K562 (cell line): ENCODE measurements around the gene COL28A1. TPM values are rescaled to one million over a fixed set of nuclear protein-coding genes. Genes with fewer than 3 reads are reported as not detected.

Experiments
- ATAC-seq: fragments of 200-7000 bp; cut with Tn5 transposase; 3 replicates; pipeline ENCODE4 v1.9.1; 2020; ENCODE audit warnings: moderate library complexity
- BruUV-seq: library from RNA; stranded (reverse); fragments of 400-500 nt; replicated peaks from 2 replicates; lab custom pipeline; 2021; lab: Mats Ljungman, UMichigan
- CTCF ChIA-PET: fragments of 300-600 bp; formaldehyde crosslinking; extraction: SDS; loops from one replicate; lab custom pipeline; 2021; ENCODE audit warnings: low intra/inter-chr PET ratio; lab: Yijun Ruan, JAX
- POLR2A ChIA-PET: fragments of 300-600, 350-650 bp; sonication (Branson Sonifier 250); formaldehyde crosslinking; extraction: SDS; loops from one replicate; lab custom pipeline; 2021; ENCODE audit warnings: antibody characterized with exemption, inconsistent platforms; lab: Yijun Ruan, JAX
- DNase-seq, 4 experiments: peaks; one replicate each; pipeline versions ENCODE4 v3.0.0 to v3.0.0-alpha.2; 2011 to 2018; ENCODE audit warnings: low spot score in 3 of 4, mixed read lengths in 3 of 4; ENCODE audit errors: extremely low read depth in 1 of 4
- FAIRE-seq: peaks from 2 replicates; lab custom pipeline; 2011; peaks lifted over from hg19 to GRCh38; lab: Jason Lieb, UNC
- H2AFZ ChIP-seq: 2 replicates; pipeline ENCODE4 v1.6.0; 2011; ENCODE audit warnings: low read depth, low read length, control low read depth, inconsistent platforms
- H3K27ac ChIP-seq: fragments of 200-600 bp; 3 replicates; pipeline ENCODE4 v1.8.0; 2011; ENCODE audit warnings: low read depth, mild to moderate bottlenecking, control low read depth, inconsistent platforms, low read length, moderate library complexity, mixed read lengths; ENCODE audit errors: extremely low read depth
- H3K27me3 ChIP-seq, 2 experiments: fragments of 300-600 bp in 1 of 2; 2 replicates in 1 of 2; 3 replicates in 1 of 2; pipeline versions ENCODE4 v1.6.0 to v1.8.0; 2011; ENCODE audit warnings: inconsistent platforms in 2 of 2, low read length in 2 of 2, mild to moderate bottlenecking in 1 of 2, mixed read lengths in 1 of 2, moderate library complexity in 1 of 2; ENCODE audit not compliant: control insufficient read depth in 2 of 2, insufficient read depth in 2 of 2
- H3K36me3 ChIP-seq: fragments of 300-600 bp; 3 replicates; pipeline ENCODE4 v1.8.0; 2011; ENCODE audit warnings: mild to moderate bottlenecking, low read length, inconsistent platforms; ENCODE audit not compliant: control insufficient read depth, insufficient read depth
- H3K4me1 ChIP-seq, 2 experiments: fragments of 200-600 bp in 1 of 2; replicated peaks in 1 of 2; 2 replicates in 1 of 2; 3 replicates in 1 of 2; pipeline versions ENCODE4 v1.5.1 to v1.8.0; 2011; ENCODE audit warnings: inconsistent platforms in 2 of 2, low read length in 2 of 2, mild to moderate bottlenecking in 1 of 2, mixed read lengths in 1 of 2, moderate library complexity in 1 of 2; ENCODE audit not compliant: control insufficient read depth in 2 of 2, insufficient read depth in 2 of 2
- H3K4me2 ChIP-seq: 2 replicates; pipeline ENCODE4 v1.6.1; 2011; ENCODE audit warnings: low read length, control low read depth, inconsistent platforms, mixed read lengths; ENCODE audit not compliant: insufficient read depth
- H3K4me3 ChIP-seq: fragments of 200-600 bp; sonication (generic), shearing (Covaris generic); 2 replicates; pipeline ENCODE4 v1.5.1; 2016; ENCODE audit warnings: control low read depth, inconsistent platforms
- H3K79me2 ChIP-seq: fragments of 200-600 bp; 3 replicates; pipeline ENCODE4 v1.8.0; 2011; ENCODE audit warnings: low read length, inconsistent platforms; ENCODE audit not compliant: control insufficient read depth, insufficient read depth
- H3K9ac ChIP-seq, 2 experiments: 2 replicates each; pipeline versions ENCODE4 v1.6.0 to v1.6.1; 2011; ENCODE audit warnings: low read depth in 2 of 2, low read length in 2 of 2, control low read depth in 1 of 2, inconsistent platforms in 1 of 2, mild to moderate bottlenecking in 1 of 2, mixed read lengths in 1 of 2; ENCODE audit not compliant: insufficient read depth in 1 of 2
- H3K9me1 ChIP-seq: one replicate; pipeline ENCODE4 v1.6.0; 2011; ENCODE audit warnings: inconsistent platforms, mild to moderate bottlenecking, low read length, moderate library complexity; ENCODE audit not compliant: control insufficient read depth, insufficient read depth
- H3K9me3 ChIP-seq: replicated peaks from 2 replicates; pipeline ENCODE4 v1.5.1; 2011; ENCODE audit warnings: low read depth, low read length, inconsistent platforms; ENCODE audit not compliant: control insufficient read depth, insufficient read depth
- H4K20me1 ChIP-seq: replicated peaks from 2 replicates; pipeline ENCODE4 v1.6.1; 2011; ENCODE audit warnings: low read length, inconsistent platforms, mixed read lengths; ENCODE audit not compliant: control insufficient read depth, insufficient read depth
- HES1 ChIP-seq: fragments of 450-650 bp; IDR thresholded peaks from 2 replicates; pipeline ENCODE4 v1.6.1; 2016; ENCODE audit warnings: low read depth, mild to moderate bottlenecking, moderate library complexity
- HMG20A ChIP-seq: fragments of 450-650 bp; formaldehyde crosslinking; conservative IDR thresholded peaks from 2 replicates; pipeline ENCODE4 v1.4.0; 2020; ENCODE audit warnings: mild to moderate bottlenecking, mixed read lengths
- NCOR1 ChIP-seq: fragments of 450-650 bp; IDR thresholded peaks from 2 replicates; pipeline ENCODE4 v1.6.1; 2016; ENCODE audit warnings: mild to moderate bottlenecking, moderate library complexity
- SMAD3 ChIP-seq: fragments of 450-650 bp; formaldehyde crosslinking; conservative IDR thresholded peaks from 2 replicates; pipeline ENCODE4 v1.4.0; 2020; ENCODE audit warnings: mild to moderate bottlenecking
- SNRNP70 ChIP-seq: fragments of 200-400 bp; formaldehyde crosslinking; optimal IDR thresholded peaks from 2 replicates; pipeline ENCODE3; 2017; ENCODE audit warnings: low read depth, low read length
- THAP12 ChIP-seq: fragments of 250-450 bp; sonication (Bioruptor Pico); IDR thresholded peaks from 2 replicates; pipeline ENCODE4 v1.9.0; 2021; ENCODE audit warnings: mild to moderate bottlenecking, inconsistent platforms
- U2AF1 ChIP-seq: fragments of 200-400 bp; formaldehyde crosslinking; optimal IDR thresholded peaks from 2 replicates; pipeline ENCODE3; 2017; ENCODE audit warnings: mild to moderate bottlenecking, low read depth, low read length, moderate library complexity
- ZNF134 ChIP-seq: fragments of 250-450 bp; sonication (Bioruptor Pico); conservative IDR thresholded peaks from 2 replicates; pipeline ENCODE4 v1.4.0; 2020
- ZNF511 ChIP-seq: sonication (generic); formaldehyde crosslinking; IDR thresholded peaks from 2 replicates; pipeline ENCODE4 v1.8.0; 2022; ENCODE audit warnings: mild to moderate bottlenecking, missing genetic modification reagents
- ZNF586 ChIP-seq: fragments of 450-650 bp; formaldehyde crosslinking; conservative IDR thresholded peaks from 2 replicates; pipeline ENCODE4 v1.4.0; 2020; ENCODE audit warnings: mild to moderate bottlenecking, moderate library complexity
- ZSCAN29 ChIP-seq: fragments of 450-650 bp; IDR thresholded peaks from 2 replicates; pipeline ENCODE4 v1.6.1; 2017
- WGBS: fragments of 100-300 bp; shearing (Covaris generic); methylation state at CpG from one replicate; pipeline ENCODE4 v1.1.6; 2016; ENCODE audit warnings: low coverage, mixed read lengths; ENCODE audit not compliant: insufficient coverage; ENCODE audit errors: missing lambda C conversion rate; 5-methylcytosine and 5-hydroxymethylcytosine counted together
- in situ Hi-C: fragments of 300-500 bp; cut with MboI; formaldehyde crosslinking; loops from 4 replicates; pipeline ENCODE4 v1.15.0; 2018; ENCODE audit warnings: inconsistent platforms, mixed read lengths
- intact Hi-C: fragments of 100-400 bp; cut with micrococcal nuclease; formaldehyde crosslinking; loops from 2 replicates; pipeline ENCODE4 v1.14.2; 2022
- polyA plus RNA-seq, 8 experiments: library from polyadenylated mRNA; depleted of rRNA in 4 of 8; stranded (reverse) in 5 of 8; unstranded in 3 of 8; fragments of >200 nt; fragmentation: Nextera tagmentation in 2 of 8; fragmentation: Illumina TruSeq in 1 of 8; extraction: Ambion mirVana in 2 of 8; extraction: Trizol in 1 of 8; gene quantifications; 2 replicates each; pipeline versions ENCODE4 v1.2.1 to v1.2.3, GENCODE V29; 2011 to 2014; ENCODE audit warnings: inconsistent platforms in 1 of 8, missing spikeins in 1 of 8
- total RNA-seq, 7 experiments: library from RNA; depleted of rRNA in 6 of 7; stranded (reverse); fragments of >200 nt in 6 of 7; fragmentation: Illumina TruSeq in 2 of 7; extraction: Trizol in 2 of 7; gene quantifications; 2 replicates each; pipeline versions ENCODE4 v1.2.1 to v1.2.3, GENCODE V29; 2011 to 2021; ENCODE audit warnings: low replicate concordance in 1 of 7

The COL28A1 gene
- total and polyA plus RNA-seq, 9 of the 15 experiments (the other 6 are each of a cell fraction or from before 2014, with no cell fraction given), result 0.03 to 0.13 (median 0.05) TPM; not detected in 3

GRCh38 chr7:7349156-7349555 is 186.5 kb downstream of the COL28A1 start:
- Histone ChIP-seq H4K20me1 (no peaks in the 10 kb centered on the region), H3K9me1 (no peaks in the 10 kb centered on the region), H3K27ac (no peak overlapping the region), H3K4me3 (no peak overlapping the region), H3K36me3 (no peaks in the 10 kb centered on the region), H3K9me3 (no peaks in the 10 kb centered on the region), H3K4me2 (no peak overlapping the region), H3K4me1 (no peaks in the 10 kb centered on the region), H3K79me2 (no peaks in the 10 kb centered on the region), H2AFZ (no peak overlapping the region), H3K27me3 (0 out of 5 replicates have a peak, but pooled peaks cover 0 to 2% of the 10 kb centered on the region in 2 experiments), H3K9ac (no peak overlapping the region)
- ChIA-PET CTCF (no interaction called here), POLR2A (interaction anchor here (0.6 kb wide), 1 partner anchor 10 kb away, joined by 3 read pairs; no protein-coding TSS in a partner anchor)
- no peak for TF ChIP-seq NCOR1
- 0% methylated on average over 2 of the region's 2 CpGs for WGBS
- intact Hi-C loops (no loop called here), in situ Hi-C loops (no loop called here)
- FAIRE-seq (no peak), DNase-seq (no peak), ATAC-seq (no peak)
- no TSS peak for BruUV-seq

DNA sequence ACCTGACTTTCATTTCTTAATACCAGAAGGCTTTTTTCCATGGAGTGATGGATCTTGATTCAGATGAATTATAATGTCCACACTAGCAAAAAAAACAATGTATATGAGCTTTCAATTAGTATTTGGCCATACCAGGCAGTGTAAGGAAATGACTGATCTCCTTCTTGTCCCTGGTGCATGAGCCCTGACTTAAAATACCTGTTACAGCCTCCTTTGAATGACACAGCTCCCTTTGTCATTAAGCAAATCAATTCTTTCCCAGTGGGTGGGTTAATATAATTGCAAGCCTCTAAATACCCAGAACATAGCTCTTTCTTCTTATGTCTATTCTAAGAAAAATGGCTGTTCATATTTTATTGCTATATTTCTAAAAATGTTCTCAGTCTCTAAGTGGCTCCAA is 188.6 kb downstream of the COL28A1 start:
- FAIRE-seq (no peak), ATAC-seq (no peak), DNase-seq (no peak)
- no TSS peak for BruUV-seq
- no peaks in the 10 kb centered on the region for H3K36me3 ChIP-seq
- H3K4me2 ChIP-seq, result no peak overlapping the region
- in situ Hi-C loops, result no loop called here
- no peaks in the 10 kb centered on the region for H3K9me1 ChIP-seq
- no peaks in the 10 kb centered on the region for H3K9me3 ChIP-seq
- ChIA-PET POLR2A (interaction anchor here (0.8 kb wide), 1 partner anchor 399 kb away, joined by 3 read pairs; no protein-coding TSS in a partner anchor), CTCF (no interaction called here)
- no peak overlapping the region for H3K9ac ChIP-seq
- H3K79me2 ChIP-seq, result no peaks in the 10 kb centered on the region
- H3K4me3 ChIP-seq, result no peak overlapping the region
- no peaks in the 10 kb centered on the region for H3K4me1 ChIP-seq
- intact Hi-C loops, result no loop called here
- no peaks in the 10 kb centered on the region for H4K20me1 ChIP-seq
- H3K27me3 ChIP-seq, result no peaks in the 10 kb centered on the region
- H2AFZ ChIP-seq, result no peak overlapping the region
- H3K27ac ChIP-seq, result no peak overlapping the region
- TF ChIP-seq HMG20A (no peak), ZNF511 (no peak), SMAD3 (CRISPR knock-in tag) (no peak), U2AF1 (no peak), ZSCAN29 (no peak), ZNF134 (CRISPR knock-in tag) (no peak), SNRNP70 (no peak), ZNF586 (CRISPR knock-in tag) (no peak), HES1 (no peak), THAP12 (no peak)
